Bronchial epithelial cell (primary cell): ENCODE data around the gene CHST1. TPM values are rescaled to one million over a fixed set of nuclear protein-coding genes. Genes with fewer than 3 reads are reported as not detected.
A peak's percentile ranks its signal among the peaks of the same experiment; 100 is the strongest.

Experiments
- DNase-seq: peaks from one replicate; pipeline ENCODE4 v3.0.0-alpha.2; 2010; ENCODE audit warnings: low read depth
- FAIRE-seq: peaks from 2 replicates; lab custom pipeline; 2011; peaks lifted over from hg19 to GRCh38; lab: Jason Lieb, UNC
- H3K27me3 ChIP-seq: 2 replicates; pipeline ENCODE4 v1.5.1; 2011; ENCODE audit warnings: low read length; ENCODE audit not compliant: control insufficient read depth, insufficient read depth
- H3K36me3 ChIP-seq: 2 replicates; pipeline ENCODE4 v1.5.1; 2011; ENCODE audit warnings: low read length; ENCODE audit not compliant: control insufficient read depth, insufficient read depth
- H3K4me3 ChIP-seq: 2 replicates; pipeline ENCODE4 v1.5.1; 2011; ENCODE audit warnings: mild to moderate bottlenecking, low read depth, low read length, control low read depth
- CTCF ChIP-seq: IDR thresholded peaks from 2 replicates; pipeline ENCODE4 v1.5.1; 2011; ENCODE audit warnings: mild to moderate bottlenecking, moderate library complexity, low read length, control low read depth, inconsistent platforms; ENCODE audit not compliant: insufficient read depth, severe bottlenecking
- total RNA-seq: library from RNA; depleted of rRNA; stranded (reverse); fragments of >200 nt; gene quantifications from 2 replicates; pipeline ENCODE4 v1.2.1, GENCODE V29; 2014

CHST1 gene
- total RNA-seq, 1 donor from 2014 or later = 0.26 TPM

- no peak for TF ChIP-seq CTCF
- FAIRE-seq (peak; percentile 43), DNase-seq (no peak)
- Histone ChIP-seq H3K36me3 (no peaks in the 10 kb centered on the region), H3K4me3 (no peak overlapping the region), H3K27me3 (no peaks in the 10 kb centered on the region)
Observed at GRCh38 chr11:45641961-45642360, 23.5 kb downstream of the CHST1 start.

- Histone ChIP-seq H3K27me3 (no peaks in the 10 kb centered on the region), H3K36me3 (no peaks in the 10 kb centered on the region), H3K4me3 (no peak overlapping the region)
- no peak for DNase-seq
- no peak for FAIRE-seq
- TF ChIP-seq CTCF = no peak
Observed at GRCh38 chr11:45638051-45638450, 27.4 kb downstream of the CHST1 start.

GRCh38 chr11:45635907-45636306, 29.5 kb downstream of the CHST1 start:
- DNase-seq = no peak
- TF ChIP-seq CTCF = no peak
- H3K4me3 ChIP-seq = no peak overlapping the region
- no peak for FAIRE-seq
- no peaks in the 10 kb centered on the region for H3K36me3 ChIP-seq
- no peaks in the 10 kb centered on the region for H3K27me3 ChIP-seq

GRCh38 chr11:45625611-45626010, 39.8 kb downstream of the CHST1 start:
- DNase-seq (no peak), FAIRE-seq (no peak)
- TF ChIP-seq CTCF = no peak

GRCh38 chr11:45624095-45624494, 41.3 kb downstream of the CHST1 start:
- Histone ChIP-seq H3K27me3 (no peaks in the 10 kb centered on the region), H3K36me3 (no peaks in the 10 kb centered on the region), H3K4me3 (no peak overlapping the region)
- no peak for TF ChIP-seq CTCF
- DNase-seq (no peak), FAIRE-seq (no peak)

More at GRCh38 chr11:45625611-45626010, 39.8 kb downstream of the CHST1 start:
- Histone ChIP-seq H3K36me3 (no peaks in the 10 kb centered on the region), H3K4me3 (no peak overlapping the region), H3K27me3 (no peaks in the 10 kb centered on the region)

- FAIRE-seq = no peak
- DNase-seq = no peak
- no peaks in the 10 kb centered on the region for H3K27me3 ChIP-seq
Observed at GRCh38 chr11:45622861-45623260, 42.6 kb downstream of the CHST1 start.

More at GRCh38 chr11:45622861-45623260, 42.6 kb downstream of the CHST1 start:
- TF ChIP-seq CTCF = no peak
- Histone ChIP-seq H3K4me3 (no peak overlapping the region), H3K36me3 (no peaks in the 10 kb centered on the region)
